Endothelial cell of umbilical vein (primary cell): ENCODE data around the gene TXNL4A. TPM values are rescaled to one million over a fixed set of nuclear protein-coding genes. Genes with fewer than 3 reads are reported as not detected.

ENCODE experiments used
- BruUV-seq: library from RNA; stranded (reverse); fragments of 400-500 nt; replicated peaks from 2 replicates; lab custom pipeline; 2021; lab: Mats Ljungman, UMichigan
- CTCF ChIA-PET: fragments of 300-600, 350-600 bp; sonication (Branson Sonifier 250); formaldehyde crosslinking; loops from one replicate; lab custom pipeline; 2021; ENCODE audit warnings: antibody characterized with exemption, inconsistent platforms; lab: Charles Lee
- POLR2A ChIA-PET: fragments of 300-600, 350-600 bp; sonication (Branson Sonifier 250); formaldehyde crosslinking; loops from one replicate; lab custom pipeline; 2021; ENCODE audit warnings: antibody characterized with exemption, inconsistent platforms; lab: Charles Lee
- DNase-seq: peaks from one replicate; pipeline ENCODE4 v3.0.0-alpha.2; 2011; ENCODE audit warnings: low read depth, low spot score
- FAIRE-seq: peaks from 2 replicates; lab custom pipeline; 2011; peaks lifted over from hg19 to GRCh38; lab: Jason Lieb, UNC
- H2AFZ ChIP-seq: 2 replicates; pipeline ENCODE4 v1.6.0; 2012; ENCODE audit warnings: low read depth, low read length, control low read depth, inconsistent platforms
- H3K27ac ChIP-seq: 2 replicates; pipeline ENCODE4 v1.5.1; 2011; ENCODE audit warnings: low read depth, mild to moderate bottlenecking, control low read depth, low read length, moderate library complexity; ENCODE audit not compliant: insufficient read depth
- H3K27me3 ChIP-seq, 2 experiments: 2 replicates each; pipeline versions ENCODE4 v1.6.0 to v1.6.1; 2011; ENCODE audit warnings: low read length in 2 of 2, mixed read lengths in 1 of 2; ENCODE audit not compliant: control insufficient read depth in 2 of 2, insufficient read depth in 2 of 2
- H3K36me3 ChIP-seq, 2 experiments: 2 replicates in 1 of 2; 3 replicates in 1 of 2; pipeline ENCODE4 v1.5.1; 2011; ENCODE audit warnings: low read length in 2 of 2, mild to moderate bottlenecking in 1 of 2, moderate library complexity in 1 of 2; ENCODE audit not compliant: control insufficient read depth in 2 of 2, insufficient read depth in 2 of 2; ENCODE audit errors: extremely low read depth in 1 of 2
- H3K4me1 ChIP-seq: 3 replicates; pipeline ENCODE4 v1.5.1; 2011; ENCODE audit warnings: mild to moderate bottlenecking, low read length; ENCODE audit not compliant: control insufficient read depth, insufficient read depth; ENCODE audit errors: extremely low read depth
- H3K4me2 ChIP-seq: 2 replicates; pipeline ENCODE4 v1.6.1; 2011; ENCODE audit warnings: low read length, control low read depth, mixed read lengths; ENCODE audit not compliant: insufficient read depth
- H3K4me3 ChIP-seq, 3 experiments: fragments of 200-600 bp in 1 of 3; sonication (generic), shearing (Covaris generic) in 1 of 3; replicated peaks in 1 of 3; 2 replicates each; pipeline ENCODE4 v1.5.1; 2011 to 2016; ENCODE audit warnings: control low read depth in 3 of 3, low read length in 3 of 3, mild to moderate bottlenecking in 2 of 3, inconsistent platforms in 1 of 3, low read depth in 1 of 3, moderate library complexity in 1 of 3; ENCODE audit not compliant: insufficient read depth in 1 of 3
- H3K79me2 ChIP-seq: 2 replicates; pipeline ENCODE4 v1.6.0; 2012; ENCODE audit warnings: low read length, inconsistent platforms; ENCODE audit not compliant: control insufficient read depth, insufficient read depth
- H3K9ac ChIP-seq: replicated peaks from 2 replicates; pipeline ENCODE3; 2011; ENCODE audit warnings: low read length, control low read depth; ENCODE audit not compliant: insufficient read depth; ENCODE audit errors: extremely low read depth
- H3K9me1 ChIP-seq: replicated peaks from 3 replicates; pipeline ENCODE4 v1.6.0; 2011; ENCODE audit warnings: mild to moderate bottlenecking, low read length; ENCODE audit not compliant: control insufficient read depth, insufficient read depth; ENCODE audit errors: extremely low read depth
- H3K9me3 ChIP-seq: replicated peaks from 2 replicates; pipeline ENCODE4 v1.5.1; 2012; ENCODE audit warnings: low read length, inconsistent platforms; ENCODE audit not compliant: control insufficient read depth, insufficient read depth
- H4K20me1 ChIP-seq: replicated peaks from 2 replicates; pipeline ENCODE3; 2011; ENCODE audit warnings: mild to moderate bottlenecking, low read length; ENCODE audit not compliant: control insufficient read depth, insufficient read depth; ENCODE audit errors: extremely low read depth
- CTCF ChIP-seq, 2 donors: IDR thresholded peaks; 1 replicate in 1 of 2; 2 replicates in 1 of 2; pipeline ENCODE4 v1.5.1; 2011; ENCODE audit warnings: low read length in 2 of 2, mild to moderate bottlenecking in 2 of 2, moderate library complexity in 2 of 2, control low read depth in 1 of 2, inconsistent platforms in 1 of 2, low read depth in 1 of 2; ENCODE audit not compliant: insufficient read depth in 1 of 2; ENCODE audit errors: extremely low read depth in 1 of 2
- EZH2 ChIP-seq: IDR thresholded peaks from 2 replicates; pipeline ENCODE4 v1.6.1; 2012; ENCODE audit warnings: borderline replicate concordance, low read depth, mild to moderate bottlenecking, moderate library complexity, low read length, inconsistent platforms; ENCODE audit not compliant: severe bottlenecking
- FOS ChIP-seq: IDR thresholded peaks from 2 replicates; pipeline ENCODE4 v1.6.1; 2011; ENCODE audit warnings: mild to moderate bottlenecking, low read length, moderate library complexity, borderline replicate concordance; ENCODE audit not compliant: insufficient read depth
- GATA2 ChIP-seq: IDR thresholded peaks from 2 replicates; pipeline ENCODE4 v1.7.0; 2011; ENCODE audit warnings: low read depth, mild to moderate bottlenecking, moderate library complexity, mixed read lengths, low read length; ENCODE audit not compliant: insufficient read length, insufficient read depth
- JUN ChIP-seq: IDR thresholded peaks from 2 replicates; pipeline ENCODE4 v1.6.1; 2011; ENCODE audit warnings: borderline replicate concordance, low read depth; ENCODE audit not compliant: insufficient read length, insufficient read depth
- MAX ChIP-seq: IDR thresholded peaks from 2 replicates; pipeline ENCODE4 v1.6.1; 2011; ENCODE audit not compliant: insufficient read depth, insufficient read length
- MYC ChIP-seq: IDR thresholded peaks from one replicate; pipeline ENCODE4 v1.6.1; 2011; ENCODE audit warnings: mild to moderate bottlenecking, low read depth, low read length
- POLR2A ChIP-seq: IDR thresholded peaks from 2 replicates; pipeline ENCODE4 v1.6.1; 2012; ENCODE audit warnings: low read depth, mild to moderate bottlenecking, control low read depth, low read length
- POLR2AphosphoS5 ChIP-seq: IDR thresholded peaks from 2 replicates; pipeline ENCODE4 v1.6.1; 2012; ENCODE audit warnings: low read depth, mild to moderate bottlenecking, control low read depth, low read length, moderate library complexity; ENCODE audit not compliant: insufficient read depth
- dilution Hi-C: fragments of 300-500 bp; cut with MboI; formaldehyde crosslinking; loops from one replicate; pipeline ENCODE4 v1.15.0; 2019; ENCODE audit warnings: low sequenced_read_pairs; ENCODE audit not compliant: extremely low pct_ligation_motif_present
- intact Hi-C: fragments of 100-400 bp; cut with micrococcal nuclease; formaldehyde crosslinking; loops from one replicate; pipeline ENCODE4 v1.10.0; 2022
- polyA plus RNA-seq, 4 experiments: library from polyadenylated mRNA; depleted of rRNA in 3 of 4; stranded (reverse) in 3 of 4; unstranded in 1 of 4; fragments of >200 nt; gene quantifications; 2 replicates each; pipeline versions ENCODE4 v1.2.1 to v1.2.3, GENCODE V29; 2011 to 2012; ENCODE audit warnings: missing spikeins in 1 of 4
- total RNA-seq: library from RNA; stranded (reverse); gene quantifications from 2 replicates; pipeline ENCODE4 v1.2.3, GENCODE V29; 2021

TXNL4A gene
- total and polyA plus RNA-seq, 2 donors (not counting 3 experiments of a cell fraction or from before 2014, with no cell fraction given) = 148 to 172 TPM

- H3K27ac ChIP-seq = no peak overlapping the region
- dilution Hi-C loops (no loop called here), intact Hi-C loops (no loop called here)
- peaks cover 7 to 9% of the 10 kb centered on the region in 2 experiments for H3K36me3 ChIP-seq
- peaks cover 94% of the 10 kb centered on the region for H3K79me2 ChIP-seq
- DNase-seq (no peak), FAIRE-seq (no peak)
- H3K9me1 ChIP-seq = no peaks in the 10 kb centered on the region
- H3K9me3 ChIP-seq = no peaks in the 10 kb centered on the region
- no peak overlapping the region for H3K4me2 ChIP-seq
- no peak overlapping the region for H3K4me3 ChIP-seq
- POLR2A ChIA-PET = no interaction called here
- no peaks in the 10 kb centered on the region for H3K27me3 ChIP-seq
- no peak for TF ChIP-seq MYC
- TF ChIP-seq JUN = no peak
- TF ChIP-seq FOS = no peak
- no peak for TF ChIP-seq GATA2
- no peak for TF ChIP-seq EZH2
- TF ChIP-seq CTCF (IDR thresholded peaks at IDR 0.05; ENCODE audit: extremely low read depth in 1 of 2, insufficient read depth in 1 of 2, low read depth in 1 of 2, low read length in 2 of 2) = no peak
- TF ChIP-seq POLR2A = no peak
- TF ChIP-seq POLR2AphosphoS5 = no peak
- no peak for TF ChIP-seq MAX
- no peak overlapping the region for H2AFZ ChIP-seq
- no peaks in the 10 kb centered on the region for H4K20me1 ChIP-seq
- BruUV-seq = no TSS peak
- peaks cover 13% of the 10 kb centered on the region for H3K4me1 ChIP-seq
- CTCF ChIA-PET = interaction anchor here (1.4 kb wide), 1 partner anchor 176 kb away, joined by 3 read pairs; no protein-coding TSS in a partner anchor
- H3K9ac ChIP-seq = no peak overlapping the region
These were observed 4.6 kb downstream of the TXNL4A start for GRCh38 chr18:79983793-79984192.
